Measurements from ENCODE around the gene DNAH11.
A peak's percentile ranks its signal among the peaks of the same experiment; 100 is the strongest.
"Not testable (repeated sequence)": the region's sequence is repeated elsewhere in the genome, so short reads cannot be mapped to it uniquely, and the experiment has no call there.

The DNAH11 gene

GRCh38 chr7:21773326-21773725, 230.5 kb downstream of the DNAH11 start:
- DNase-seq: no peak

GRCh38 chr7:21777921-21778320, 235.1 kb downstream of the DNAH11 start:
- no peak for DNase-seq

GRCh38 chr7:21778953-21779352, 236.1 kb downstream of the DNAH11 start:
- no peak for DNase-seq

- DNase-seq: no peak
Measured at GRCh38 chr7:21782996-21783395, 240.2 kb downstream of the DNAH11 start.

GRCh38 chr7:21784989-21785388, 242.2 kb downstream of the DNAH11 start:
- DNase-seq: no peak

- no peak for DNase-seq
Measured at GRCh38 chr7:21805791-21806190, 263.0 kb downstream of the DNAH11 start.

- no peak for DNase-seq
Measured at GRCh38 chr7:21806388-21806787, 263.5 kb downstream of the DNAH11 start.

GRCh38 chr7:21819048-21819447, 276.2 kb downstream of the DNAH11 start:
- DNase-seq: no peak

GRCh38 chr7:21828841-21829240, 286.0 kb downstream of the DNAH11 start:
- no peak for DNase-seq

GRCh38 chr7:21829731-21830130, 286.9 kb downstream of the DNAH11 start:
- DNase-seq: no peak

- DNase-seq: no peak
Measured at GRCh38 chr7:21844742-21845141, 301.9 kb downstream of the DNAH11 start.

GRCh38 chr7:21850531-21851285, 307.9 kb downstream of the DNAH11 start:
- DNase-seq: no peak

- DNase-seq: no peak
Measured at GRCh38 chr7:21851559-21851967, 308.7 kb downstream of the DNAH11 start.

- DNase-seq: not testable (repeated sequence)
Measured at GRCh38 chr7:21865631-21866204, 322.9 kb downstream of the DNAH11 start.

GRCh38 chr7:21866731-21867130, 323.9 kb downstream of the DNAH11 start:
- DNase-seq: no peak

GRCh38 chr7:21867226-21867625, 324.4 kb downstream of the DNAH11 start:
- DNase-seq: no peak

GRCh38 chr7:21867816-21868575, 325.2 kb downstream of the DNAH11 start:
- no peak for DNase-seq

- DNase-seq: no peak
Measured at GRCh38 chr7:21868576-21868850, 325.7 kb downstream of the DNAH11 start.

GRCh38 chr7:21869785-21870402, 327.1 kb downstream of the DNAH11 start:
- DNase-seq: no peak

GRCh38 chr7:21883069-21883468, 340.2 kb downstream of the DNAH11 start:
- no peak for DNase-seq

GRCh38 chr7:21883501-21883900, 340.7 kb downstream of the DNAH11 start:
- not testable (repeated sequence) for DNase-seq

- DNase-seq: no peak
Measured at GRCh38 chr7:21884496-21884895, 341.7 kb downstream of the DNAH11 start.

- DNase-seq: peak in 1 of 14 donors; percentile 12
Measured at GRCh38 chr7:21886396-21886795, 343.6 kb downstream of the DNAH11 start.

Data from C1 segment of cervical spinal cord (tissue), 14 donors.